Measurements from ENCODE around the gene POC1B.

POC1B gene

GRCh38 chr12:89517720-89518119 is 8.1 kb downstream of the POC1B start:
- no peak overlapping the region for H3K9ac ChIP-seq (ENCODE audit: low read length)
- 0 out of 2 replicates have a peak, but pooled peaks cover 6% of the 10 kb centered on the region for H3K79me2 ChIP-seq (ENCODE audit: insufficient read depth, low read length)
- no peak overlapping the region for H2AFZ ChIP-seq (ENCODE audit: low read length)
- no peaks in the 10 kb centered on the region for H4K20me1 ChIP-seq (ENCODE audit: insufficient read depth, low read length)
- peaks cover 13% of the 10 kb centered on the region for H3K4me1 ChIP-seq (ENCODE audit: insufficient read depth, low read length, severe bottlenecking)
- TF ChIP-seq, protein P1, sequence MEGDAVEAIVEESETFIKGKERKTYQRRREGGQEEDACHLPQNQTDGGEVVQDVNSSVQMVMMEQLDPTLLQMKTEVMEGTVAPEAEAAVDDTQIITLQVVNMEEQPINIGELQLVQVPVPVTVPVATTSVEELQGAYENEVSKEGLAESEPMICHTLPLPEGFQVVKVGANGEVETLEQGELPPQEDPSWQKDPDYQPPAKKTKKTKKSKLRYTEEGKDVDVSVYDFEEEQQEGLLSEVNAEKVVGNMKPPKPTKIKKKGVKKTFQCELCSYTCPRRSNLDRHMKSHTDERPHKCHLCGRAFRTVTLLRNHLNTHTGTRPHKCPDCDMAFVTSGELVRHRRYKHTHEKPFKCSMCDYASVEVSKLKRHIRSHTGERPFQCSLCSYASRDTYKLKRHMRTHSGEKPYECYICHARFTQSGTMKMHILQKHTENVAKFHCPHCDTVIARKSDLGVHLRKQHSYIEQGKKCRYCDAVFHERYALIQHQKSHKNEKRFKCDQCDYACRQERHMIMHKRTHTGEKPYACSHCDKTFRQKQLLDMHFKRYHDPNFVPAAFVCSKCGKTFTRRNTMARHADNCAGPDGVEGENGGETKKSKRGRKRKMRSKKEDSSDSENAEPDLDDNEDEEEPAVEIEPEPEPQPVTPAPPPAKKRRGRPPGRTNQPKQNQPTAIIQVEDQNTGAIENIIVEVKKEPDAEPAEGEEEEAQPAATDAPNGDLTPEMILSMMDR (IDR thresholded peaks at IDR 0.05; ENCODE audit: low read length): no peak
- no peak for TF ChIP-seq EZH2 (IDR thresholded peaks at IDR 0.05; ENCODE audit: borderline replicate concordance, low read length)
- H3K9me3 ChIP-seq (ENCODE audit: low read length): no peaks in the 10 kb centered on the region
- H3K4me2 ChIP-seq (ENCODE audit: low read length): no peak overlapping the region
- H3K4me3 ChIP-seq (ENCODE audit: low read depth, low read length, poor library complexity, severe bottlenecking): no peak overlapping the region
- no peaks in the 10 kb centered on the region for H3F3A ChIP-seq (ENCODE audit: insufficient read depth, low read length)
- no peak overlapping the region for H3K27ac ChIP-seq (ENCODE audit: low read depth, low read length, poor library complexity, severe bottlenecking)
- H3K27me3 ChIP-seq (ENCODE audit: insufficient read depth, low read length): no peaks in the 10 kb centered on the region
- no peaks in the 10 kb centered on the region for H3K9me2 ChIP-seq (ENCODE audit: low read depth, low read length)
- H3K36me3 ChIP-seq (ENCODE audit: insufficient read depth, low read length): peaks cover 5% of the 10 kb centered on the region

- Histone ChIP-seq H3K4me1 (ENCODE audit: insufficient read depth, low read length, severe bottlenecking) (peaks cover 3% of the 10 kb centered on the region), H2AFZ (ENCODE audit: low read length) (no peak overlapping the region), H3K9me2 (ENCODE audit: low read depth, low read length) (no peaks in the 10 kb centered on the region), H3K27me3 (ENCODE audit: insufficient read depth, low read length) (no peaks in the 10 kb centered on the region), H3F3A (ENCODE audit: insufficient read depth, low read length) (no peaks in the 10 kb centered on the region), H3K9me3 (ENCODE audit: low read length) (no peaks in the 10 kb centered on the region), H3K79me2 (ENCODE audit: insufficient read depth, low read length) (no peaks in the 10 kb centered on the region), H3K4me3 (ENCODE audit: low read depth, low read length, poor library complexity, severe bottlenecking) (no peak overlapping the region), H3K4me2 (ENCODE audit: low read length) (no peak overlapping the region), H3K27ac (ENCODE audit: low read depth, low read length, poor library complexity, severe bottlenecking) (no peak overlapping the region), H3K9ac (ENCODE audit: low read length) (no peak overlapping the region), H4K20me1 (ENCODE audit: insufficient read depth, low read length) (no peaks in the 10 kb centered on the region), H3K36me3 (ENCODE audit: insufficient read depth, low read length) (no peaks in the 10 kb centered on the region)
- no peak for TF ChIP-seq EZH2 (IDR thresholded peaks at IDR 0.05; ENCODE audit: borderline replicate concordance, low read length)
Observed at GRCh38 chr12:89516633-89517032, 9.2 kb downstream of the POC1B start.

GRCh38 chr12:89514751-89515150 is 11.1 kb downstream of the POC1B start:
- Histone ChIP-seq H3K9ac (ENCODE audit: low read length) (no peak overlapping the region), H3K9me2 (ENCODE audit: low read depth, low read length) (no peaks in the 10 kb centered on the region), H3K4me1 (ENCODE audit: insufficient read depth, low read length, severe bottlenecking) (no peaks in the 10 kb centered on the region), H3K4me2 (ENCODE audit: low read length) (no peak overlapping the region), H3K27ac (ENCODE audit: low read depth, low read length, poor library complexity, severe bottlenecking) (no peak overlapping the region), H3K27me3 (ENCODE audit: insufficient read depth, low read length) (no peaks in the 10 kb centered on the region), H3K9me3 (ENCODE audit: low read length) (no peaks in the 10 kb centered on the region), H3K4me3 (ENCODE audit: low read depth, low read length, poor library complexity, severe bottlenecking) (no peak overlapping the region), H3F3A (ENCODE audit: insufficient read depth, low read length) (no peaks in the 10 kb centered on the region), H3K79me2 (ENCODE audit: insufficient read depth, low read length) (no peaks in the 10 kb centered on the region), H4K20me1 (ENCODE audit: insufficient read depth, low read length) (no peaks in the 10 kb centered on the region), H2AFZ (ENCODE audit: low read length) (no peak overlapping the region), H3K36me3 (ENCODE audit: insufficient read depth, low read length) (no peaks in the 10 kb centered on the region)
- TF ChIP-seq, protein P1 (IDR thresholded peaks at IDR 0.05; ENCODE audit: low read length): no peak
- TF ChIP-seq EZH2 (IDR thresholded peaks at IDR 0.05; ENCODE audit: borderline replicate concordance, low read length): no peak

DNA sequence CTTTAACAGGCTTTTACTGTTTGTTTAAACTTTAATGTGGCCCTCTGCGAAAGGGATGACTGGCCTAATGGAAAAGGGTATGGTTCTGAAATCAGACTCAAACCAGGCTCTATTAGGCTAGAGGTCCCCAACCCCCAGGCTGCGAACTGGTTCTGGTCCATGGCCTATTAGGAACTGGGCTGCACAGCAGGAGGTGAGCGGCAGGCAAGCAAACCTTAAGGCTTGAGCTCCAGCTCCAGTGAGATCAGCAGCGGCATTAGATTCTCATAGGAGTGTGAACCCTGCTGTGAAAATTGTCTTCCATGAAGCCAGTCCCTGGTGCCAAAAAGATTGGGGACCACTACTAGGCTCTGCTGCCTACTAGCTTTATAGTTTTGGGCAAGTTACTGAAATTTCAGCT is 12.3 kb downstream of the POC1B start:
- Histone ChIP-seq H3K4me3 (ENCODE audit: low read depth, low read length, poor library complexity, severe bottlenecking) (no peak overlapping the region), H3K79me2 (ENCODE audit: insufficient read depth, low read length) (no peaks in the 10 kb centered on the region), H3F3A (ENCODE audit: insufficient read depth, low read length) (no peaks in the 10 kb centered on the region), H4K20me1 (ENCODE audit: insufficient read depth, low read length) (no peaks in the 10 kb centered on the region), H3K4me2 (ENCODE audit: low read length) (no peak overlapping the region), H3K36me3 (ENCODE audit: insufficient read depth, low read length) (no peaks in the 10 kb centered on the region), H2AFZ (ENCODE audit: low read length) (no peak overlapping the region), H3K27ac (ENCODE audit: low read depth, low read length, poor library complexity, severe bottlenecking) (no peak overlapping the region), H3K4me1 (ENCODE audit: insufficient read depth, low read length, severe bottlenecking) (no peaks in the 10 kb centered on the region), H3K9ac (ENCODE audit: low read length) (no peak overlapping the region), H3K27me3 (ENCODE audit: insufficient read depth, low read length) (no peaks in the 10 kb centered on the region), H3K9me2 (ENCODE audit: low read depth, low read length) (no peaks in the 10 kb centered on the region), H3K9me3 (ENCODE audit: low read length) (no peaks in the 10 kb centered on the region)
- TF ChIP-seq, protein P1 (IDR thresholded peaks at IDR 0.05; ENCODE audit: low read length): no peak
- no peak for TF ChIP-seq EZH2 (IDR thresholded peaks at IDR 0.05; ENCODE audit: borderline replicate concordance, low read length)

All from OCI-LY1 (cell line).